IPS-15b (cell line): ENCODE measurements around the gene FAM72A.
"Not testable (repeated sequence)": the region's sequence is repeated elsewhere in the genome, so short reads cannot be mapped to it uniquely, and the experiment has no call there.

ENCODE experiments used
- H3K27me3 ChIP-seq: one replicate; pipeline ENCODE4 v1.6.1; 2013; ENCODE audit warnings: low read length; ENCODE audit not compliant: control insufficient read depth, insufficient read depth
- H3K36me3 ChIP-seq: one replicate; pipeline ENCODE4 v1.6.1; 2013; ENCODE audit warnings: low read length; ENCODE audit not compliant: control insufficient read depth, insufficient read depth
- H3K4me1 ChIP-seq: one replicate; pipeline ENCODE4 v1.6.1; 2013; ENCODE audit warnings: mild to moderate bottlenecking, low read length; ENCODE audit not compliant: control insufficient read depth, insufficient read depth
- H3K4me3 ChIP-seq: one replicate; pipeline ENCODE4 v1.5.1; 2013; ENCODE audit warnings: low read depth, low read length
- H3K9ac ChIP-seq: one replicate; pipeline ENCODE4 v1.6.1; 2013; ENCODE audit warnings: low read depth, mild to moderate bottlenecking, low read length
- H3K9me3 ChIP-seq: one replicate; pipeline ENCODE4 v1.6.1; 2013; ENCODE audit warnings: mild to moderate bottlenecking, low read length; ENCODE audit not compliant: control insufficient read depth, insufficient read depth

The FAM72A gene

DNA sequence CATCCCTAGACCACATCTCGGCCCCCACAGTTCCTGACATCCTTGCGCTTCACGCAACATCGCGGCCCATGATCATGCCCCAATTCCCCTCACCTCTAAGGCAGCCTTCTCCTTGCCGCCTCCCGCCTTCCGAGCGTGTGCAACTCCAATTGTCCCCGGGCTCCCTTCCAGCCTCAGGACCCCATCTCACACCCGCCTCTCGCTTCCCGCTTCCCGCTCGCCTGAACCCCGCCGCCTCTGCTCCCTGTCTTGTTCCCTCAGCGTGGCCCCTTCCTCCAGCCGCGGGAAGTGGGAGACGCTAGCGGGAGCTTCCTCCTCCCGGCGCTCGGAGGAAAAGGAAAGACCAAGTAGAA, 1.5 kb upstream of the FAM72A start:
- H3K4me1 ChIP-seq, H3K9me3 ChIP-seq, H3K9ac ChIP-seq, H3K27me3 ChIP-seq, H3K36me3 ChIP-seq: not testable (repeated sequence)
- peak overlapping the region; percentile 41 for H3K4me3 ChIP-seq

DNA sequence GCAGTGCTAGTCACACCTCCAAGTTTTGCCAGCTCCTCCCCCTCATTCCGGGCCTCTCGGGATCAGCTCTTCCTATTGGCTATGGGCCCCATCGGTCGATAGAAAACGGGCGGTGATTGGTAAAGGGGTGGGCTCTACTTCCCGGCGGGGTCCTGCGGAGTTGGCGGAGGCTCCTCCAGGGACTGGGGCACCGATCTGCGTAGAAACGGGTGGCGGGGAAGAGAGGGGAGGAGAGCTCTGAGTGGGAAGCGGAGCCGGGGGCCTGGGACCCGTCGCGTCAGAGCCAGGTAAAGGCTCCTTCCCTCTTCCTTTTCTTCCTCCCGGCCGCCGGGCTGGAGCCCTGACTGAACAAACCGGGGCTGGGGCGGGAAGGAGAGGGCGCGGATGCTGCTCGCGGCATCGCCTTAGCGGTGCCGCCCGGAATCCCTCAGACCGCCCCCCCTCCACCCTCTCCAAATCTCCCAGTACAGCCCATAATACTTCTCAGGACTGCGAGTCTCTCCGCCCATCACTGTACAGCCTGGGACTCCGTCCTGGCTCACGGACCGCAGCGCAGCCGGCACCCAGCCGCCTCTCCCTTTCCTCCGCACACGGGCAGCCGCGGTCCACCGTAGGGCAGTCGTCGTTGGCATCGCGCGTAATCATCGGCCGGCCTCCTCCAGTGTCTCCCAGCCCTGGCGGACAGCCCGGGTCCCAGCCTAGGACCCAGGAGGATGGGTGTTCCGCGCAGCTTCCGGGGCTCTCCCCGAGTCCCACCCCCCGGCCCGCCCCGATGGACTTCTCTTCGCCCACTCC, 922 bp upstream of the FAM72A start, which contains the start of gene SRGAP2:
SRGAP2 (plus strand) TSS at position 178 of the 795 bp plus-strand sequence. CDS start 2,430 bp downstream, outside the sequence.
- H3K27me3 ChIP-seq, H3K9ac ChIP-seq, H3K9me3 ChIP-seq, H3K4me1 ChIP-seq, H3K36me3 ChIP-seq: not testable (repeated sequence)
- H3K4me3 ChIP-seq, result peak within 1 kb of the TSS; percentile 41

DNA sequence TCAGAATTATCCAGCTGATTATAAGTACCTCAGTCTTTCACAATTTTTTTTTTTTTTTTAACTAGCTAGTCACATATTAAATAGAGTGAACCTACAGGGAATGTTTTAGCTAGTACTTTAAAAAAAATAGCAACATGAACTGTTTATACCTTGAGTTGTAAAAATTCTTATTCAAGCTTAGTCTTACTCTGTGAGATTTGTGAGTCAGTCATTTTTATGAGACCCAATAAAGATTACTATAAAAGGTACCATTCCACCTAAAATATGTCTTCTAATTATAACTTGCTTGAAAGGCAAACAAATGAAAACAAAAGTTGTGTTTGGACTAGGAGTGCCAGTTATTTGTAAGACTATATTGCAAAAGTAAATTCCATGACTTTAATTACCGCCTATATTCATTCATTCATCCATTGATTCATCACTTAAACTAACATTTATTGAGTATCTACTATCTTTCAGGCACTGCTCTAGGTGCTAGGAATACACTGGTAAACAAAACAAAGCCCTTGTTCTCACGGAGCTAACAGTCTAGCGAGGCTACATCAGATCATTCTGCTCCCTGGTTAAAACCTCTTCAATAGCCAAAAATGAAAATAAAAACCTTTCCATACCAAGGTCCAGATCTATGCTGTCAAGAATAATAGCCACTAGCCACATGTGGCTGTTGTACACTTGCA, 5.8 kb downstream of the FAM72A start:
- not testable (repeated sequence) for H3K27me3 ChIP-seq, H3K4me1 ChIP-seq, H3K9me3 ChIP-seq, H3K36me3 ChIP-seq, H3K4me3 ChIP-seq, H3K9ac ChIP-seq

DNA sequence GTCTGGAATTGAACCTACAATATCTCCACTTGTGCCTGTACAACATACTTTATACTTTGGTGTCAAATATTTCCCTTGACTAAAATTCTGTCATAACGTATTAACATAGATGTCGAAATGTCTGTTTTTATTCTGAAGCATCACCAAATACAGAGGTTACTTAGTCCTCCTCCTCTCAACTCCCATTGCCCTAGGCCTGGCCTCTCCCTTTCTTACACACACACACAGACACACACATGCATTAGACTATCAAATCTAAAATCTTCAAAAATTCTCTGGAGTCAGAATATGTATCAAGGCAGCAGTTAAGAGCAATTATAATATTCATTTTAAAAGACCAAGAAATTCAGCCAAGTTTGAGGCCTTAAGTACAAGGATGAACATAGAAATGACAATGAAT, 7.5 kb downstream of the FAM72A start:
- H3K36me3 ChIP-seq, H3K9ac ChIP-seq, H3K27me3 ChIP-seq, H3K9me3 ChIP-seq, H3K4me3 ChIP-seq, H3K4me1 ChIP-seq: not testable (repeated sequence)

DNA sequence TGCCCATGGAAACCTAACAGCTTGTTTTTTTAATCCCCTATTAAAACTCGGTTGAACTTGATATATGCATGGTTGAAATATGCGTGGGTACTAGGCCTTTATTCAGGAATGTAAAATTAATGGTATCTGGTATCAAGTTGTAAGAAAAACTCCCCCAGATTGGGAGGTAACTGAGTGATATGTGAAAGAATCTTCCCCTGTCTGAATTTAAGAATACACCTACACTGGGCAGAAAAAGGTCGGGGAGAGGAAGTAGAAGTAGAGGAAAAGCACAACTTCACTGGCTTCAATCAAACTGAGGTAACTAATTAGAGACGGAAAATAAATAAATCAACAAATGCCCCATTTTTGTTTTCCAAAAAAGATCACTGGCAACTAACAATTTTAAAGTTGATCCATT, 15.8 kb downstream of the FAM72A start:
- H3K4me1 ChIP-seq, H3K9ac ChIP-seq, H3K9me3 ChIP-seq, H3K4me3 ChIP-seq, H3K27me3 ChIP-seq, H3K36me3 ChIP-seq: not testable (repeated sequence)

DNA sequence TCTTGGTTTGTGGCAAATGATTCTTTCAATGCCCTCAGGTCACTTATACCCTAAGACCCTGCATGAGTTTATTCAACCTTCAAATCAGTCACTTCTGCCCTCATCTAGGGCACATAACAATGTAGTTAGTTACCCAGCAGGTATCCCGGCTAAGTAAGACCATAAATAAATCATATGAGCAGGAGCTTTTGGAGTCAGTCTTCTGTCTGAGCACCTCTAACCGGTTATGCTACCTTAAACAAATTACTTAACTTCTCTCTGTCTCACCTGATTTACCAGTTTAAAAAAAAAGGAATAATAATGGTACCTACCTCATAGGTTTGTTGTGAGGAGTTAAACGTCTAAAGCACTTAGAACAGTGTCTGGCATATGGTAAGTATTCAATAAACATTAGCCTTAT, 16.9 kb downstream of the FAM72A start:
- H3K4me3 ChIP-seq, H3K27me3 ChIP-seq, H3K9ac ChIP-seq, H3K36me3 ChIP-seq, H3K4me1 ChIP-seq, H3K9me3 ChIP-seq: not testable (repeated sequence)

DNA sequence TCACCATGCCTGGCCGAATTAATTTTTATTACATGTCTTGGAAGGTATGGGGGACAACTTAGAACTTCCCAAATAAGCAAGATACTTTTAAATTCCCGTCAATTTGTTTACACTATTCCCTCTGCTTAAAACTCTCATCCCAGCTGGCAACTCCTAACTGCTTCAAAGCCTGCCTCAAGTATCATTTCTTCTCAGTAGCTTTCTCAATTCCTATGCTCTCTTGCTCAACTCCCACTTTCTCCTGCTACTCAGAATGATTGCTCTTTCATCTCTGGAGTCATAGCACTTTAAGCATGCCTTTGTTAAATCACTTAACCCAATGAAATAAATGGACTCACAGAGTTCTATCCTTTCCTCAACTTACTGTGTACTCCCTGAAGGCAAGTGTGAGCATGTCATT, 18.9 kb downstream of the FAM72A start:
- not testable (repeated sequence) for H3K36me3 ChIP-seq, H3K27me3 ChIP-seq, H3K4me3 ChIP-seq, H3K4me1 ChIP-seq, H3K9ac ChIP-seq, H3K9me3 ChIP-seq

DNA sequence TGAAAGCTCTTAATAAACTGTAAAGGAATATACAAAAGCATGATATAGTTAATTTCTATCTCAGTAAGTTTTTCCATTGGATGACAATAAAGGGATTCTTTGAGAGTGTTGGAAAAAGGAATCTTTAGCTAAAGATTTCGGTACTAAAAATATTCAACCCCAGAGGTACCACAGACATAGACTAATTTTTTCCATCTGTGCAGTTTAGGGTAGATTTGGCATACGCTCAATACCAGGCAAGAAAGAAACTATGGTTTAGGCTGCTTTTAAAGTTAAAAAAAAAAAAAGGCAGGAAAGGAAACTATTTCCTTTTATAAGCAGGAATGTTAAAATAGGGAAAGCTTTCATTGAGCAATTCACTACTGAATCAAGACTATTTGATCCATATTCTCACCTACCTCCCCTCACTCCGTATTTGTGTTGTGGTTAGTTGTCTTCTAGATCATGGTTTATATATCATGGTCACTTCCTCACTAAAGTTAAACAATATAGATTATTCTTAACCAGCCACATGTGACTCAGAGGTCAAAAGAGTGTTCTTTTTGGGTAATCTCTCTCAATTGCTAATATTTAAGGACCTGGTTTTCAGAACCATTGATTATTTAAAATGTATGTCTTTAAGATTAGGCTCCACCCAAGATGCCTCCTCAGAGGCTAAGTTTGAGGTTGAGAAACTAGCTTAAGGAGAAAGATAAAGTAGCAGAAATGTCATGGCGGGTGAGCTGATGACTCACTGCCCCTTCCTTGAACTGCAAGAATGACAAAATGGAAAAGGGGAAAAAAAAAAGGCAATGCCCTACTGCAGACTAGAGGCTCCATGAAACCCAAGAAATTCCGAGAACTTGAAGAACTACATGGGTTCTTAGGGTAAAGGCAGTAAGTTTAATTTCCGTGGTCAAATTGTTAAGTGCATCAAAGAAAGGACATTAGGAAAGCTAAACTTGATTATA, 20.0 kb downstream of the FAM72A start:
- not testable (repeated sequence) for H3K36me3 ChIP-seq, H3K27me3 ChIP-seq, H3K9ac ChIP-seq, H3K4me3 ChIP-seq, H3K4me1 ChIP-seq, H3K9me3 ChIP-seq

DNA sequence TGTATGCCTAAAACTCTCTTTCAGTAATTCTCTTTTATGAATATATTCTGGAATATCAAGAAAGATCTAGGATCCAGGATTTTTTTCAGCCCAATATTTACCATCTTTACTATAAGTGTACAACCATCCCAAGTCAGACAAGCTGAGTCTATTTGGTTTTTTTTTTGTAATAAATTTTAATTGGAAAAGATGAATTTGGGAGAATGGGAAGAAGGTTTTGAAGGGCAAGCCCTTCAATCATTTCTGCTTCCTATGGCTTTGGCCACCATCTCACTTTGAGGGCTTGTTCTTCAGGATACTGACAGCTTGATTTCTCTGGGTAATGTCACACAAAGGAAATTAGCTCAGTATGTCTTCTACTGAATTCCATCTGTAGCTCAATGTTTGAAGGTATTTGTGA, 23.0 kb downstream of the FAM72A start:
- H3K4me1 ChIP-seq, H3K4me3 ChIP-seq, H3K27me3 ChIP-seq, H3K9ac ChIP-seq, H3K9me3 ChIP-seq, H3K36me3 ChIP-seq: not testable (repeated sequence)

DNA sequence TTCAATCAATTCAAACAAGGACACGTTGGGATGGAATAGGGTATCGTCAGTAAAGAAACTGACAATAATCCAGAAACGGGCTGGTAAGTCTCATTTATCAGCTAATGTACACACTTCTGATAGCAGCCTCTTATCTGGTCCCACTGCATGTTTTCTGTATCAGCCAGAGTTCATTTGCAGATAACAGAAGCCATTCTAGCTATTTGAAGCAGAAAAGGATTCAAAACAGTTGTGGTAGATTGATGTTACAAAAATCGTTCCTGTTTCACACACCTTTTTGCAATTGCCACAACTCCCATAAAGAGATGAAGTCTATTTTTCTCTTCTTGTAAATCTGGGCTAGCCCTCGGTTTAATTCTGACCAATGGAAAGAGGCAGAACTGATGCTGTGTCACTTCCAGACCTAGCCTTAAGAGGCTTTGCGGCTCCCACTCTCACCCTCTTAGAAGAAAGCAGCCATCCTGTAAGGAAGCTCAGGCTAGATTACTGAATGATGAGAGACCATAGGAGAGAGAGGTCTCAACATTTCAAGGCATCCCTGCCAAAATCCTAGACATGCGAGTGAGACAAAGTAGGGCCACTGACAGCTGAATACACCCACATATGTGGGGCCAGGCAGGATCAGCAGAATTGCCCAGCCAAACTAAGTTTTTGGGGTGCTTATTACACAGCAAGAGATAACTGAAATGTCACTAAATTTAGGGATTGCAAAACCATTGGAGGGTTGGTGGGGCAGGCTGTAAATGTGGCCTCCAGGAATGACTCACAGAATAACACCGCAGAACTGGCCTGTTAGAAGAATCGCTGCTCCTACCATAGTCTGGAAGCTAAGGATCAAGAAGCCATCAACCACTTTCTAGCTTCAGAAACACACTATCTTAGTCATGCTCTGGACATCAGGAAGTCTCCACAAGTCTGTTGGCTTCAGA, 24.3 kb downstream of the FAM72A start:
- not testable (repeated sequence) for H3K4me3 ChIP-seq, H3K9me3 ChIP-seq, H3K27me3 ChIP-seq, H3K4me1 ChIP-seq, H3K9ac ChIP-seq, H3K36me3 ChIP-seq

DNA sequence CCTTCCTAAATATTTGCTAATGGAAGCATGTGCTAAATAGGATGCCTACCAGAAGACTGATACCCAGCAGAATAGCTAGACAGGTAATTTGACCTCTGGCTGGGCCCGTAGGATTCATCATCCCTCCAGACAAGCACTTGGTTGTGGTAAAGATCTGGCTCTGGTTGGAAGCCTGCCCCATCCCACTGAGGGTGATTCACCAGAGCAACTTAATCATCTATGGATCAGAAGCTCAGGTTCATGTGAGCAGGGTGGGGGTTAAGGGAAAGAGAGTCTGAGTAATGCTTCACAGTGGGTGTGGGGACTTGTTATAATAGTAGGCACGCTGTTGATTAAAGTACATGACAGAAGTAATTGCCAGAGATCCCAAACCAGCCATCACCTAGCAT, 26.5 kb downstream of the FAM72A start:
- H3K4me1 ChIP-seq, H3K4me3 ChIP-seq, H3K36me3 ChIP-seq, H3K9ac ChIP-seq, H3K27me3 ChIP-seq, H3K9me3 ChIP-seq: not testable (repeated sequence)
